ENCODE results near the gene CCDC181.
"Not testable (repeated sequence)": the region's sequence is repeated elsewhere in the genome, so short reads cannot be mapped to it uniquely, and the experiment has no call there.

CCDC181 gene

GRCh38 chr1:169427081-169427641 is at the start of gene CCDC181:
Gene CCDC181, minus strand, starts transcription at chr1:169427474. Its CDS starts 2,547 bp downstream, at chr1:169424927.
- in situ Hi-C loops (cut with MboI; ENCODE audit: low sequenced_read_pairs) = no loop called here

- in situ Hi-C loops (cut with MboI; ENCODE audit: low sequenced_read_pairs) = no loop called here
Observed at GRCh38 chr1:169475806-169476387, 48.6 kb upstream of the CCDC181 start.

- in situ Hi-C loops (cut with MboI; ENCODE audit: low sequenced_read_pairs) = no loop called here
Observed at GRCh38 chr1:169474302-169474995, 47.2 kb upstream of the CCDC181 start.

- in situ Hi-C loops (cut with MboI; ENCODE audit: low sequenced_read_pairs) = no loop called here
Observed at GRCh38 chr1:169473347-169473746, 46.1 kb upstream of the CCDC181 start.

GRCh38 chr1:169472738-169473137 is 45.5 kb upstream of the CCDC181 start:
- in situ Hi-C loops (cut with MboI; ENCODE audit: low sequenced_read_pairs) = no loop called here

- in situ Hi-C loops (cut with MboI; ENCODE audit: low sequenced_read_pairs) = no loop called here
Observed at GRCh38 chr1:169468982-169469381, 41.7 kb upstream of the CCDC181 start.

- in situ Hi-C loops (cut with MboI; ENCODE audit: low sequenced_read_pairs) = no loop called here
Observed at GRCh38 chr1:169466259-169467230, 39.3 kb upstream of the CCDC181 start.

GRCh38 chr1:169465281-169465680 is 38.0 kb upstream of the CCDC181 start:
- in situ Hi-C loops (cut with MboI; ENCODE audit: low sequenced_read_pairs) = no loop called here

GRCh38 chr1:169462385-169462784 is 35.1 kb upstream of the CCDC181 start:
- in situ Hi-C loops (cut with MboI; ENCODE audit: low sequenced_read_pairs) = no loop called here

GRCh38 chr1:169461390-169462000 is 34.2 kb upstream of the CCDC181 start:
- in situ Hi-C loops (cut with MboI; ENCODE audit: low sequenced_read_pairs) = no loop called here

GRCh38 chr1:169460191-169460833 is 33.0 kb upstream of the CCDC181 start:
- in situ Hi-C loops (cut with MboI; ENCODE audit: low sequenced_read_pairs) = no loop called here

GRCh38 chr1:169457443-169457842 is 30.2 kb upstream of the CCDC181 start:
- in situ Hi-C loops (cut with MboI; ENCODE audit: low sequenced_read_pairs) = no loop called here

- in situ Hi-C loops (cut with MboI; ENCODE audit: low sequenced_read_pairs) = no loop called here
Observed at GRCh38 chr1:169456029-169456428, 28.8 kb upstream of the CCDC181 start.

GRCh38 chr1:169452921-169453320 is 25.6 kb upstream of the CCDC181 start:
- in situ Hi-C loops (cut with MboI; ENCODE audit: low sequenced_read_pairs) = no loop called here

- in situ Hi-C loops (cut with MboI; ENCODE audit: low sequenced_read_pairs) = no loop called here
Observed at GRCh38 chr1:169451218-169451824, 24.0 kb upstream of the CCDC181 start.

GRCh38 chr1:169443923-169444322 is 16.6 kb upstream of the CCDC181 start:
- in situ Hi-C loops (cut with MboI; ENCODE audit: low sequenced_read_pairs) = no loop called here

GRCh38 chr1:169426174-169426705 is 1.0 kb downstream of the CCDC181 start:
- in situ Hi-C loops (cut with MboI; ENCODE audit: low sequenced_read_pairs) = no loop called here

GRCh38 chr1:169421309-169421708 is 6.0 kb downstream of the CCDC181 start:
- in situ Hi-C loops (cut with MboI; ENCODE audit: low sequenced_read_pairs) = no loop called here

- in situ Hi-C loops (cut with MboI; ENCODE audit: low sequenced_read_pairs) = no loop called here
Observed at GRCh38 chr1:169414952-169415351, 12.3 kb downstream of the CCDC181 start.

GRCh38 chr1:169408340-169408739 is 18.9 kb downstream of the CCDC181 start:
- in situ Hi-C loops (cut with MboI; ENCODE audit: low sequenced_read_pairs) = not testable (repeated sequence)
